ENCODE measurements around the gene TTLL3.

GRCh38 chr3:9831253-9831652 lies 21.2 kb downstream of the TTLL3 start:
- TF ChIP-seq CTCF (IDR thresholded peaks at IDR 0.05; ENCODE audit: low read depth, low read length) (no peak), EZH2phosphoT487 (IDR thresholded peaks at IDR 0.05; ENCODE audit: low read depth) (no peak)
